GM23338 (cell line): ENCODE data around the gene PUM2. TPM values are rescaled to one million over a fixed set of nuclear protein-coding genes. Genes with fewer than 3 reads are reported as not detected.

Experiments used
- ATAC-seq: fragments of 200-7000 bp; cut with Tn5 transposase; 3 replicates; pipeline ENCODE4 v1.9.1; 2020
- DNase-seq: peaks from one replicate; pipeline ENCODE4 v3.0.0-alpha.2; 2015; ENCODE audit warnings: low spot score
- H2AFZ ChIP-seq: fragments of 200-600 bp; sonication (generic); 2 replicates; pipeline ENCODE4 v1.8.0; 2016; ENCODE audit warnings: antibody characterized with exemption, mild to moderate bottlenecking, moderate library complexity
- H3F3A ChIP-seq: fragments of 200-600 bp; sonication (generic); replicated peaks from 2 replicates; pipeline ENCODE4 v1.8.0; 2017; ENCODE audit warnings: antibody characterized with exemption, mixed run types, low read depth
- H3K27ac ChIP-seq: fragments of 200-600 bp; sonication (generic); 2 replicates; pipeline ENCODE4 v1.6.1; 2016; ENCODE audit warnings: low read depth
- H3K27me3 ChIP-seq: fragments of 200-600 bp; sonication (generic); 2 replicates; pipeline ENCODE4 v1.8.0; 2016; ENCODE audit warnings: mild to moderate bottlenecking, mixed run types, moderate library complexity; ENCODE audit not compliant: insufficient read depth
- H3K36me3 ChIP-seq: fragments of 200-600 bp; sonication (generic); 2 replicates; pipeline ENCODE4 v1.8.0; 2016; ENCODE audit warnings: mild to moderate bottlenecking; ENCODE audit not compliant: insufficient read depth
- H3K4me1 ChIP-seq: fragments of 200-600 bp; sonication (generic); 2 replicates; pipeline ENCODE4 v1.8.0; 2016; ENCODE audit warnings: mild to moderate bottlenecking, moderate library complexity; ENCODE audit not compliant: insufficient read depth
- H3K4me2 ChIP-seq: fragments of 200-600 bp; sonication (generic); 2 replicates; pipeline ENCODE4 v1.7.1; 2017; ENCODE audit warnings: mixed run types
- H3K4me3 ChIP-seq: fragments of 200-600 bp; sonication (generic); 2 replicates; pipeline ENCODE4 v1.6.1; 2016; ENCODE audit warnings: mixed run types
- H3K79me2 ChIP-seq: fragments of 200-600 bp; sonication (generic); replicated peaks from 2 replicates; pipeline ENCODE4 v1.8.0; 2017; ENCODE audit warnings: mild to moderate bottlenecking; ENCODE audit not compliant: insufficient read depth
- H3K9me2 ChIP-seq: fragments of 200-600 bp; sonication (generic); 2 replicates; pipeline ENCODE4 v1.8.0; 2017; ENCODE audit not compliant: insufficient read depth
- H4K20me1 ChIP-seq: fragments of 200-600 bp; sonication (generic); replicated peaks from 2 replicates; pipeline ENCODE4 v1.8.0; 2017; ENCODE audit warnings: mild to moderate bottlenecking; ENCODE audit not compliant: insufficient read depth
- H3K27ac Mint-ChIP-seq: 2 replicates; pipeline ENCODE4 v1.8.0; 2020; ENCODE audit warnings: inconsistent platforms, mild to moderate bottlenecking, moderate library complexity, mixed read lengths
- H3K27me3 Mint-ChIP-seq: 3 replicates; pipeline ENCODE4 v1.8.0; 2022; ENCODE audit warnings: low read depth, mild to moderate bottlenecking, moderate library complexity, mixed read lengths, inconsistent platforms; ENCODE audit not compliant: insufficient read depth, poor library complexity
- H3K36me3 Mint-ChIP-seq: 3 replicates; pipeline ENCODE4 v1.8.0; 2021; ENCODE audit warnings: low read depth, mild to moderate bottlenecking, inconsistent platforms, moderate library complexity, mixed read lengths
- H3K4me1 Mint-ChIP-seq: 3 replicates; pipeline ENCODE4 v1.8.0; 2020; ENCODE audit warnings: mild to moderate bottlenecking, inconsistent platforms, mixed read lengths
- H3K4me3 Mint-ChIP-seq: 3 replicates; pipeline ENCODE4 v1.8.0; 2021; ENCODE audit warnings: moderate library complexity, mild to moderate bottlenecking, inconsistent platforms, mixed read lengths
- H3K9me3 Mint-ChIP-seq: 3 replicates; pipeline ENCODE4 v1.8.0; 2020; ENCODE audit warnings: moderate library complexity, mild to moderate bottlenecking, inconsistent platforms, mixed read lengths
- CREB1 ChIP-seq: fragments of 250-450 bp; sonication (Bioruptor Pico); IDR thresholded peaks from 2 replicates; pipeline ENCODE4 v1.5.0; 2020; ENCODE audit warnings: low read depth, mild to moderate bottlenecking, moderate library complexity
- CTCF ChIP-seq, 2 experiments: fragments of 200-600 bp in 1 of 2; sonication (generic) in 1 of 2; conservative IDR thresholded peaks; 2 replicates each; pipeline versions ENCODE4 v1.5.1 to v1.6.1; 2016 to 2017; ENCODE audit warnings: antibody characterized with exemption in 2 of 2, low read depth in 2 of 2, mild to moderate bottlenecking in 2 of 2, moderate library complexity in 1 of 2
- ETS1 ChIP-seq: IDR thresholded peaks from 2 replicates; pipeline ENCODE4 v1.6.1; 2016; ENCODE audit warnings: antibody characterized with exemption
- EZH2 ChIP-seq: fragments of 200-600 bp; sonication (generic); IDR thresholded peaks from one replicate; pipeline ENCODE4 v1.8.0; 2017; ENCODE audit warnings: antibody characterized with exemption, mild to moderate bottlenecking, low read depth; ENCODE audit not compliant: unreplicated experiment
- EZH2phosphoT487 ChIP-seq: fragments of 200-600 bp; sonication (generic); IDR thresholded peaks from one replicate; pipeline ENCODE4 v1.8.1; 2018; ENCODE audit warnings: antibody characterized with exemption; ENCODE audit not compliant: unreplicated experiment
- JUNB ChIP-seq: IDR thresholded peaks from one replicate; pipeline ENCODE4 v1.6.1; 2016; ENCODE audit warnings: antibody characterized with exemption; ENCODE audit not compliant: unreplicated experiment
- NANOG ChIP-seq: IDR thresholded peaks from 2 replicates; pipeline ENCODE4 v1.6.1; 2016; ENCODE audit warnings: antibody characterized with exemption, borderline replicate concordance
- POLR2AphosphoS5 ChIP-seq: IDR thresholded peaks from 2 replicates; pipeline ENCODE4 v1.6.1; 2016; ENCODE audit warnings: antibody characterized with exemption, low read depth
- REST ChIP-seq: IDR thresholded peaks from one replicate; pipeline ENCODE4 v1.6.1; 2018; ENCODE audit warnings: antibody characterized with exemption; ENCODE audit not compliant: unreplicated experiment
- STAT1 ChIP-seq: IDR thresholded peaks from one replicate; pipeline ENCODE4 v1.6.1; 2016; ENCODE audit warnings: antibody characterized with exemption; ENCODE audit not compliant: unreplicated experiment
- ZNF114 ChIP-seq: fragments of 250-450 bp; sonication (Bioruptor Pico); IDR thresholded peaks from 2 replicates; pipeline ENCODE4 v1.5.0; 2020; ENCODE audit warnings: mild to moderate bottlenecking, moderate library complexity
- ZNF331 ChIP-seq: fragments of 250-450 bp; sonication (Bioruptor Pico); IDR thresholded peaks from 2 replicates; pipeline ENCODE4 v1.5.0; 2020; ENCODE audit warnings: low read depth, mild to moderate bottlenecking, moderate library complexity
- polyA plus RNA-seq: library from polyadenylated mRNA; unstranded; fragments of >200 nt; fragmentation: Nextera tagmentation; extraction: Ambion mirVana; gene quantifications from 2 replicates; pipeline ENCODE4 v1.2.1, GENCODE V29; 2016
- total RNA-seq: library from RNA; depleted of rRNA; stranded (reverse); fragments of >200 nt; shearing (Covaris generic); gene quantifications from 2 replicates; pipeline ENCODE4 v1.2.3, GENCODE V29; 2014
- TF ChIP-seq, protein P1 (sequence below): fragments of 250-450 bp; sonication (Bioruptor Pico); IDR thresholded peaks from 2 replicates; pipeline ENCODE4 v1.5.0; 2020; ENCODE audit warnings: mild to moderate bottlenecking, moderate library complexity

Gene PUM2
- total and polyA plus RNA-seq, 2 experiments from 2014 or later, result 29.9 to 94.1 TPM

GRCh38 chr2:20219763-20220380 lies 130.8 kb downstream of the PUM2 start:
- Mint-ChIP-seq H3K27ac (peak overlapping the region; percentile 81; the same call in 1 of the 2 replicates), H3K27me3 (peaks cover 7% of the 10 kb centered on the region), H3K4me1 (peaks cover 42% of the 10 kb centered on the region), H3K4me3 (no peak overlapping the region), H3K9me3 (no peaks in the 10 kb centered on the region), H3K36me3 (peaks cover 24% of the 10 kb centered on the region)
- ATAC-seq (no peak), DNase-seq (no peak)
- no peak overlapping the region for H3K4me3 ChIP-seq
- TF ChIP-seq EZH2phosphoT487, result no peak
- TF ChIP-seq, protein P1, sequence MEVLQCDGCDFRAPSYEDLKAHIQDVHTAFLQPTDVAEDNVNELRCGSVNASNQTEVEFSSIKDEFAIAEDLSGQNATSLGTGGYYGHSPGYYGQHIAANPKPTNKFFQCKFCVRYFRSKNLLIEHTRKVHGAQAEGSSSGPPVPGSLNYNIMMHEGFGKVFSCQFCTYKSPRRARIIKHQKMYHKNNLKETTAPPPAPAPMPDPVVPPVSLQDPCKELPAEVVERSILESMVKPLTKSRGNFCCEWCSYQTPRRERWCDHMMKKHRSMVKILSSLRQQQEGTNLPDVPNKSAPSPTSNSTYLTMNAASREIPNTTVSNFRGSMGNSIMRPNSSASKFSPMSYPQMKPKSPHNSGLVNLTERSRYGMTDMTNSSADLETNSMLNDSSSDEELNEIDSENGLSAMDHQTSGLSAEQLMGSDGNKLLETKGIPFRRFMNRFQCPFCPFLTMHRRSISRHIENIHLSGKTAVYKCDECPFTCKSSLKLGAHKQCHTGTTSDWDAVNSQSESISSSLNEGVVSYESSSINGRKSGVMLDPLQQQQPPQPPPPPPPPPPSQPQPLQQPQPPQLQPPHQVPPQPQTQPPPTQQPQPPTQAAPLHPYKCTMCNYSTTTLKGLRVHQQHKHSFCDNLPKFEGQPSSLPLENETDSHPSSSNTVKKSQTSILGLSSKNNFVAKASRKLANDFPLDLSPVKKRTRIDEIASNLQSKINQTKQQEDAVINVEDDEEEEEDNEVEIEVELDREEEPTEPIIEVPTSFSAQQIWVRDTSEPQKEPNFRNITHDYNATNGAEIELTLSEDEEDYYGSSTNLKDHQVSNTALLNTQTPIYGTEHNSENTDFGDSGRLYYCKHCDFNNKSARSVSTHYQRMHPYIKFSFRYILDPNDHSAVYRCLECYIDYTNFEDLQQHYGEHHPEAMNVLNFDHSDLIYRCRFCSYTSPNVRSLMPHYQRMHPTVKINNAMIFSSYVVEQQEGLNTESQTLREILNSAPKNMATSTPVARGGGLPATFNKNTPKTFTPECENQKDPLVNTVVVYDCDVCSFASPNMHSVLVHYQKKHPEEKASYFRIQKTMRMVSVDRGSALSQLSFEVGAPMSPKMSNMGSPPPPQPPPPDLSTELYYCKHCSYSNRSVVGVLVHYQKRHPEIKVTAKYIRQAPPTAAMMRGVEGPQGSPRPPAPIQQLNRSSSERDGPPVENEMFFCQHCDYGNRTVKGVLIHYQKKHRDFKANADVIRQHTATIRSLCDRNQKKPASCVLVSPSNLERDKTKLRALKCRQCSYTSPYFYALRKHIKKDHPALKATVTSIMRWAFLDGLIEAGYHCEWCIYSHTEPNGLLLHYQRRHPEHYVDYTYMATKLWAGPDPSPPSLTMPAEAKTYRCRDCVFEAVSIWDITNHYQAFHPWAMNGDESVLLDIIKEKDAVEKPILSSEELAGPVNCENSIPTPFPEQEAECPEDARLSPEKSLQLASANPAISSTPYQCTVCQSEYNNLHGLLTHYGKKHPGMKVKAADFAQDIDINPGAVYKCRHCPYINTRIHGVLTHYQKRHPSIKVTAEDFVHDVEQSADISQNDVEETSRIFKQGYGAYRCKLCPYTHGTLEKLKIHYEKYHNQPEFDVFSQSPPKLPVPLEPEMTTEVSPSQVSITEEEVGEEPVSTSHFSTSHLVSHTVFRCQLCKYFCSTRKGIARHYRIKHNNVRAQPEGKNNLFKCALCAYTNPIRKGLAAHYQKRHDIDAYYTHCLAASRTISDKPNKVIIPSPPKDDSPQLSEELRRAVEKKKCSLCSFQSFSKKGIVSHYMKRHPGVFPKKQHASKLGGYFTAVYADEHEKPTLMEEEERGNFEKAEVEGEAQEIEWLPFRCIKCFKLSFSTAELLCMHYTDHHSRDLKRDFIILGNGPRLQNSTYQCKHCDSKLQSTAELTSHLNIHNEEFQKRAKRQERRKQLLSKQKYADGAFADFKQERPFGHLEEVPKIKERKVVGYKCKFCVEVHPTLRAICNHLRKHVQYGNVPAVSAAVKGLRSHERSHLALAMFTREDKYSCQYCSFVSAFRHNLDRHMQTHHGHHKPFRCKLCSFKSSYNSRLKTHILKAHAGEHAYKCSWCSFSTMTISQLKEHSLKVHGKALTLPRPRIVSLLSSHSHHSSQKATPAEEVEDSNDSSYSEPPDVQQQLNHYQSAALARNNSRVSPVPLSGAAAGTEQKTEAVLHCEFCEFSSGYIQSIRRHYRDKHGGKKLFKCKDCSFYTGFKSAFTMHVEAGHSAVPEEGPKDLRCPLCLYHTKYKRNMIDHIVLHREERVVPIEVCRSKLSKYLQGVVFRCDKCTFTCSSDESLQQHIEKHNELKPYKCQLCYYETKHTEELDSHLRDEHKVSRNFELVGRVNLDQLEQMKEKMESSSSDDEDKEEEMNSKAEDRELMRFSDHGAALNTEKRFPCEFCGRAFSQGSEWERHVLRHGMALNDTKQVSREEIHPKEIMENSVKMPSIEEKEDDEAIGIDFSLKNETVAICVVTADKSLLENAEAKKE (CRISPR knock-in tag), result no peak
- no peak for TF ChIP-seq ETS1
- no peak for TF ChIP-seq STAT1
- no peak for TF ChIP-seq CTCF (conservative IDR thresholded peaks at IDR 0.05; ENCODE audit: low read depth in 2 of 2)
- TF ChIP-seq NANOG, result no peak
- no peak for TF ChIP-seq JUNB
- no peak for TF ChIP-seq EZH2
- TF ChIP-seq ZNF331 (CRISPR knock-in tag), result no peak
- TF ChIP-seq POLR2AphosphoS5, result no peak
- TF ChIP-seq ZNF114, result no peak
- TF ChIP-seq REST, result no peak
- no peak for TF ChIP-seq CREB1
- no peak overlapping the region for H2AFZ ChIP-seq
- no peaks in the 10 kb centered on the region for H3K36me3 ChIP-seq
- H3F3A ChIP-seq, result no peaks in the 10 kb centered on the region; the same call in 1 of the 2 replicates
- no peak overlapping the region for H3K4me2 ChIP-seq
- no peaks in the 10 kb centered on the region for H3K9me2 ChIP-seq
- no peaks in the 10 kb centered on the region for H3K27me3 ChIP-seq
- H3K79me2 ChIP-seq, result peaks cover 78% of the 10 kb centered on the region
- H3K27ac ChIP-seq, result no peak overlapping the region
- H3K4me1 ChIP-seq, result peaks cover 21% of the 10 kb centered on the region
- H4K20me1 ChIP-seq, result peaks cover 7% of the 10 kb centered on the region
